Smooth muscle cell (in vitro differentiated cells): ENCODE data around the gene CD200R1L. TPM values are rescaled to one million over a fixed set of nuclear protein-coding genes. Genes with fewer than 3 reads are reported as not detected.
A peak's percentile ranks its signal among the peaks of the same experiment; 100 is the strongest.

Experiments
- DNase-seq: peaks from one replicate; lab custom pipeline; 2025; ENCODE audit not compliant: unreplicated experiment; lab: John Stamatoyannopoulos, UW
- H2AFZ ChIP-seq: fragments of 200-600 bp; sonication (generic); 2 replicates; pipeline ENCODE4 v1.6.0; 2016; ENCODE audit warnings: antibody characterized with exemption, low read depth, mild to moderate bottlenecking
- H3F3A ChIP-seq: fragments of 200-600 bp; sonication (generic); 2 replicates; pipeline ENCODE4 v1.6.0; 2017; ENCODE audit warnings: antibody characterized with exemption, low read depth
- H3K27ac ChIP-seq: fragments of 200-600 bp; sonication (generic); 2 replicates; pipeline ENCODE4 v1.5.1; 2016; ENCODE audit warnings: low read depth, mild to moderate bottlenecking
- H3K27me3 ChIP-seq: fragments of 200-600 bp; sonication (generic); 2 replicates; pipeline ENCODE4 v1.6.1; 2016; ENCODE audit warnings: low read depth, mild to moderate bottlenecking
- H3K36me3 ChIP-seq: fragments of 200-600 bp; sonication (generic); 2 replicates; pipeline ENCODE4 v1.5.1; 2016; ENCODE audit warnings: low read depth
- H3K4me1 ChIP-seq: fragments of 200-600 bp; sonication (generic); 2 replicates; pipeline ENCODE4 v1.5.1; 2016; ENCODE audit warnings: low read depth
- H3K4me2 ChIP-seq: fragments of 200-600 bp; sonication (generic); 2 replicates; pipeline ENCODE4 v1.6.0; 2016; ENCODE audit warnings: mild to moderate bottlenecking
- H3K4me3 ChIP-seq: fragments of 200-600 bp; sonication (generic); 2 replicates; pipeline ENCODE4 v1.5.1; 2016; ENCODE audit warnings: mild to moderate bottlenecking
- H3K79me2 ChIP-seq: fragments of 200-600 bp; sonication (generic); 2 replicates; pipeline ENCODE4 v1.6.0; 2016; ENCODE audit warnings: low read depth, mild to moderate bottlenecking
- H3K9ac ChIP-seq: fragments of 200-600 bp; sonication (generic); 2 replicates; pipeline ENCODE4 v1.6.0; 2016; ENCODE audit warnings: low read depth
- H3K9me3 ChIP-seq: fragments of 200-600 bp; sonication (generic); replicated peaks from 2 replicates; pipeline ENCODE4 v1.5.1; 2016; ENCODE audit warnings: low read depth
- H4K20me1 ChIP-seq: fragments of 200-600 bp; sonication (generic); 2 replicates; pipeline ENCODE4 v1.6.0; 2016; ENCODE audit warnings: low read depth
- CTCF ChIP-seq: fragments of 200-600 bp; sonication (generic); IDR thresholded peaks from 2 replicates; pipeline ENCODE4 v1.5.1; 2017; ENCODE audit warnings: borderline replicate concordance, mild to moderate bottlenecking, antibody characterized with exemption; ENCODE audit not compliant: insufficient read depth, poor library complexity, severe bottlenecking
- WGBS: methylation state at CpG from one replicate; pipeline ENCODE4 v1.1.7; 2016; ENCODE audit warnings: low lambda C conversion rate; 5-methylcytosine and 5-hydroxymethylcytosine counted together
- polyA plus RNA-seq: library from polyadenylated mRNA; unstranded; fragments of >200 nt; fragmentation: Nextera tagmentation; extraction: Ambion mirVana; gene quantifications from 2 replicates; pipeline ENCODE4 v1.2.1, GENCODE V29; 2016
- total RNA-seq: library from RNA; depleted of rRNA; stranded (reverse); fragments of >200 nt; gene quantifications from 2 replicates; pipeline ENCODE4 v1.2.3, GENCODE V29; 2014

CD200R1L gene
- total and polyA plus RNA-seq, 2 experiments from 2014 or later: not detected

- Histone ChIP-seq H3F3A (peaks cover 13% of the 10 kb centered on the region), H3K27ac (no peak overlapping the region), H3K4me3 (no peak overlapping the region), H3K4me2 (no peak overlapping the region), H3K9me3 (no peaks in the 10 kb centered on the region), H2AFZ (no peak overlapping the region), H3K36me3 (no peaks in the 10 kb centered on the region), H4K20me1 (no peaks in the 10 kb centered on the region), H3K27me3 (no peaks in the 10 kb centered on the region), H3K79me2 (no peaks in the 10 kb centered on the region), H3K9ac (no peak overlapping the region), H3K4me1 (peaks cover 11% of the 10 kb centered on the region)
- DNase-seq: no peak
- WGBS: 39% methylated on average over 6 of the region's 6 CpGs
- TF ChIP-seq CTCF: no peak
These were observed 52.0 kb downstream of the CD200R1L start for GRCh38 chr3:112794622-112795172.

- Histone ChIP-seq H4K20me1 (no peaks in the 10 kb centered on the region), H3K9me3 (no peaks in the 10 kb centered on the region), H3K27ac (no peak overlapping the region), H3F3A (peaks cover 13% of the 10 kb centered on the region), H3K4me3 (no peak overlapping the region), H3K9ac (no peak overlapping the region), H2AFZ (no peak overlapping the region), H3K79me2 (no peaks in the 10 kb centered on the region), H3K27me3 (no peaks in the 10 kb centered on the region), H3K36me3 (no peaks in the 10 kb centered on the region), H3K4me2 (peak overlapping the region; percentile 2), H3K4me1 (peaks cover 11% of the 10 kb centered on the region)
- DNase-seq: no peak
- 90% methylated on average over 3 of the region's 3 CpGs for WGBS
- TF ChIP-seq CTCF: no peak
These were observed 53.2 kb downstream of the CD200R1L start for GRCh38 chr3:112793326-112794081.

- no peak for DNase-seq
- H3F3A ChIP-seq: peaks cover 17% of the 10 kb centered on the region
- H3K36me3 ChIP-seq: no peaks in the 10 kb centered on the region
- H2AFZ ChIP-seq: no peak overlapping the region
- H3K9me3 ChIP-seq: no peaks in the 10 kb centered on the region
- H3K4me3 ChIP-seq: no peak overlapping the region
- H4K20me1 ChIP-seq: no peaks in the 10 kb centered on the region
- H3K4me2 ChIP-seq: no peak overlapping the region
- peaks cover 11% of the 10 kb centered on the region for H3K4me1 ChIP-seq
- no peaks in the 10 kb centered on the region for H3K27me3 ChIP-seq
- H3K79me2 ChIP-seq: no peaks in the 10 kb centered on the region
- H3K9ac ChIP-seq: no peak overlapping the region
- H3K27ac ChIP-seq: no peak overlapping the region
- WGBS: 100% methylated on average over 2 of the region's 2 CpGs
- TF ChIP-seq CTCF: no peak
These were observed 54.9 kb downstream of the CD200R1L start for GRCh38 chr3:112791736-112792135.

GRCh38 chr3:112789787-112790186, 56.9 kb downstream of the CD200R1L start:
- 75% methylated on average over 3 of the region's 3 CpGs for WGBS
- no peak for DNase-seq
- H3K4me2 ChIP-seq: no peak overlapping the region
- H3K4me1 ChIP-seq: peaks cover 11% of the 10 kb centered on the region
- H3K27me3 ChIP-seq: no peaks in the 10 kb centered on the region
- no peak overlapping the region for H3K27ac ChIP-seq
- H4K20me1 ChIP-seq: no peaks in the 10 kb centered on the region
- peaks cover 13% of the 10 kb centered on the region for H3F3A ChIP-seq
- no peaks in the 10 kb centered on the region for H3K79me2 ChIP-seq
- H3K4me3 ChIP-seq: no peak overlapping the region
- no peak overlapping the region for H3K9ac ChIP-seq
- H2AFZ ChIP-seq: no peak overlapping the region
- H3K9me3 ChIP-seq: no peaks in the 10 kb centered on the region
- no peaks in the 10 kb centered on the region for H3K36me3 ChIP-seq
- no peak for TF ChIP-seq CTCF
